Fibroblast of the conjunctiva (primary cell): ENCODE data around the gene GET4.

Source experiments
- DNase-seq: peaks from one replicate; pipeline ENCODE4 v3.0.0-alpha.2; 2010; ENCODE audit warnings: low read depth

Gene GET4

GRCh38 chr7:886626-887487, 10.5 kb downstream of the GET4 start:
- DNase-seq = no peak

GRCh38 chr7:887488-887820, 11.1 kb downstream of the GET4 start:
- DNase-seq = no peak

- DNase-seq = no peak
Measured at GRCh38 chr7:888081-889024, 12.0 kb downstream of the GET4 start.

GRCh38 chr7:889025-889390, 12.7 kb downstream of the GET4 start:
- no peak for DNase-seq

GRCh38 chr7:889391-889790, 13.0 kb downstream of the GET4 start:
- no peak for DNase-seq

- DNase-seq = no peak
Measured at GRCh38 chr7:890868-891267, 14.5 kb downstream of the GET4 start.

- no peak for DNase-seq
Measured at GRCh38 chr7:891291-891690, 14.9 kb downstream of the GET4 start.

GRCh38 chr7:891805-892204, 15.5 kb downstream of the GET4 start:
- no peak for DNase-seq

GRCh38 chr7:892648-893593, 16.6 kb downstream of the GET4 start:
- no peak for DNase-seq

GRCh38 chr7:893686-894085, 17.3 kb downstream of the GET4 start:
- no peak for DNase-seq

- DNase-seq = no peak
Measured at GRCh38 chr7:894164-894867, 18.0 kb downstream of the GET4 start.

- no peak for DNase-seq
Measured at GRCh38 chr7:894927-895450, 18.6 kb downstream of the GET4 start.

GRCh38 chr7:895451-896052, 19.2 kb downstream of the GET4 start:
- no peak for DNase-seq

GRCh38 chr7:896346-897075, 20.2 kb downstream of the GET4 start:
- DNase-seq = no peak

- DNase-seq = no peak
Measured at GRCh38 chr7:897086-897485, 20.7 kb downstream of the GET4 start.

- DNase-seq = no peak
Measured at GRCh38 chr7:897771-898376, 21.5 kb downstream of the GET4 start.

GRCh38 chr7:898460-898854, 22.1 kb downstream of the GET4 start:
- no peak for DNase-seq

- DNase-seq = no peak
Measured at GRCh38 chr7:898855-899681, 22.7 kb downstream of the GET4 start.

GRCh38 chr7:899806-900205, 23.5 kb downstream of the GET4 start:
- DNase-seq = no peak
